Endothelial cell of umbilical vein (primary cell): Measurements from ENCODE around the gene KYNU. TPM values are rescaled to one million over a fixed set of nuclear protein-coding genes. Genes with fewer than 3 reads are reported as not detected.

Experiments used
- BruUV-seq: library from RNA; stranded (reverse); fragments of 400-500 nt; replicated peaks from 2 replicates; lab custom pipeline; 2021; lab: Mats Ljungman, UMichigan
- CTCF ChIA-PET: fragments of 300-600, 350-600 bp; sonication (Branson Sonifier 250); formaldehyde crosslinking; loops from one replicate; lab custom pipeline; 2021; ENCODE audit warnings: antibody characterized with exemption, inconsistent platforms; lab: Charles Lee
- POLR2A ChIA-PET: fragments of 300-600, 350-600 bp; sonication (Branson Sonifier 250); formaldehyde crosslinking; loops from one replicate; lab custom pipeline; 2021; ENCODE audit warnings: antibody characterized with exemption, inconsistent platforms; lab: Charles Lee
- DNase-seq: peaks from one replicate; pipeline ENCODE4 v3.0.0-alpha.2; 2011; ENCODE audit warnings: low read depth, low spot score
- FAIRE-seq: peaks from 2 replicates; lab custom pipeline; 2011; peaks lifted over from hg19 to GRCh38; lab: Jason Lieb, UNC
- H2AFZ ChIP-seq: 2 replicates; pipeline ENCODE4 v1.6.0; 2012; ENCODE audit warnings: low read depth, low read length, control low read depth, inconsistent platforms
- H3K27ac ChIP-seq: 2 replicates; pipeline ENCODE4 v1.5.1; 2011; ENCODE audit warnings: low read depth, mild to moderate bottlenecking, control low read depth, low read length, moderate library complexity; ENCODE audit not compliant: insufficient read depth
- H3K27me3 ChIP-seq, 2 experiments: 2 replicates each; pipeline versions ENCODE4 v1.6.0 to v1.6.1; 2011; ENCODE audit warnings: low read length in 2 of 2, mixed read lengths in 1 of 2; ENCODE audit not compliant: control insufficient read depth in 2 of 2, insufficient read depth in 2 of 2
- H3K36me3 ChIP-seq, 2 experiments: 2 replicates in 1 of 2; 3 replicates in 1 of 2; pipeline ENCODE4 v1.5.1; 2011; ENCODE audit warnings: low read length in 2 of 2, mild to moderate bottlenecking in 1 of 2, moderate library complexity in 1 of 2; ENCODE audit not compliant: control insufficient read depth in 2 of 2, insufficient read depth in 2 of 2; ENCODE audit errors: extremely low read depth in 1 of 2
- H3K4me1 ChIP-seq: 3 replicates; pipeline ENCODE4 v1.5.1; 2011; ENCODE audit warnings: mild to moderate bottlenecking, low read length; ENCODE audit not compliant: control insufficient read depth, insufficient read depth; ENCODE audit errors: extremely low read depth
- H3K4me2 ChIP-seq: 2 replicates; pipeline ENCODE4 v1.6.1; 2011; ENCODE audit warnings: low read length, control low read depth, mixed read lengths; ENCODE audit not compliant: insufficient read depth
- H3K4me3 ChIP-seq, 3 experiments: fragments of 200-600 bp in 1 of 3; sonication (generic), shearing (Covaris generic) in 1 of 3; replicated peaks in 1 of 3; 2 replicates each; pipeline ENCODE4 v1.5.1; 2011 to 2016; ENCODE audit warnings: control low read depth in 3 of 3, low read length in 3 of 3, mild to moderate bottlenecking in 2 of 3, inconsistent platforms in 1 of 3, low read depth in 1 of 3, moderate library complexity in 1 of 3; ENCODE audit not compliant: insufficient read depth in 1 of 3
- H3K79me2 ChIP-seq: 2 replicates; pipeline ENCODE4 v1.6.0; 2012; ENCODE audit warnings: low read length, inconsistent platforms; ENCODE audit not compliant: control insufficient read depth, insufficient read depth
- H3K9ac ChIP-seq: replicated peaks from 2 replicates; pipeline ENCODE3; 2011; ENCODE audit warnings: low read length, control low read depth; ENCODE audit not compliant: insufficient read depth; ENCODE audit errors: extremely low read depth
- H3K9me1 ChIP-seq: replicated peaks from 3 replicates; pipeline ENCODE4 v1.6.0; 2011; ENCODE audit warnings: mild to moderate bottlenecking, low read length; ENCODE audit not compliant: control insufficient read depth, insufficient read depth; ENCODE audit errors: extremely low read depth
- H3K9me3 ChIP-seq: replicated peaks from 2 replicates; pipeline ENCODE4 v1.5.1; 2012; ENCODE audit warnings: low read length, inconsistent platforms; ENCODE audit not compliant: control insufficient read depth, insufficient read depth
- H4K20me1 ChIP-seq: replicated peaks from 2 replicates; pipeline ENCODE3; 2011; ENCODE audit warnings: mild to moderate bottlenecking, low read length; ENCODE audit not compliant: control insufficient read depth, insufficient read depth; ENCODE audit errors: extremely low read depth
- CTCF ChIP-seq, 2 donors: IDR thresholded peaks; 1 replicate in 1 of 2; 2 replicates in 1 of 2; pipeline ENCODE4 v1.5.1; 2011; ENCODE audit warnings: low read length in 2 of 2, mild to moderate bottlenecking in 2 of 2, moderate library complexity in 2 of 2, control low read depth in 1 of 2, inconsistent platforms in 1 of 2, low read depth in 1 of 2; ENCODE audit not compliant: insufficient read depth in 1 of 2; ENCODE audit errors: extremely low read depth in 1 of 2
- MYC ChIP-seq: IDR thresholded peaks from one replicate; pipeline ENCODE4 v1.6.1; 2011; ENCODE audit warnings: mild to moderate bottlenecking, low read depth, low read length
- POLR2AphosphoS5 ChIP-seq: IDR thresholded peaks from 2 replicates; pipeline ENCODE4 v1.6.1; 2012; ENCODE audit warnings: low read depth, mild to moderate bottlenecking, control low read depth, low read length, moderate library complexity; ENCODE audit not compliant: insufficient read depth
- dilution Hi-C: fragments of 300-500 bp; cut with MboI; formaldehyde crosslinking; loops from one replicate; pipeline ENCODE4 v1.15.0; 2019; ENCODE audit warnings: low sequenced_read_pairs; ENCODE audit not compliant: extremely low pct_ligation_motif_present
- intact Hi-C: fragments of 100-400 bp; cut with micrococcal nuclease; formaldehyde crosslinking; loops from one replicate; pipeline ENCODE4 v1.10.0; 2022
- polyA plus RNA-seq, 4 experiments: library from polyadenylated mRNA; depleted of rRNA in 3 of 4; stranded (reverse) in 3 of 4; unstranded in 1 of 4; fragments of >200 nt; gene quantifications; 2 replicates each; pipeline versions ENCODE4 v1.2.1 to v1.2.3, GENCODE V29; 2011 to 2012; ENCODE audit warnings: missing spikeins in 1 of 4
- total RNA-seq: library from RNA; stranded (reverse); gene quantifications from 2 replicates; pipeline ENCODE4 v1.2.3, GENCODE V29; 2021

Gene KYNU
- total and polyA plus RNA-seq, 2 donors (not counting 3 experiments of a cell fraction or from before 2014, with no cell fraction given), result 0.04 TPM; not detected in 1

GRCh38 chr2:142871396-142871795 is 6.1 kb upstream of the KYNU start:
- dilution Hi-C loops, result no loop called here
- FAIRE-seq, result no peak

More at GRCh38 chr2:142871396-142871795, 6.1 kb upstream of the KYNU start:
- H3K27ac ChIP-seq, result no peak overlapping the region
- CTCF ChIA-PET, result interaction anchor here (2.0 kb wide), 1 partner anchor 10 kb away, joined by 6 read pairs; no protein-coding TSS in a partner anchor
- no peaks in the 10 kb centered on the region for H3K36me3 ChIP-seq
- no peak overlapping the region for H3K4me3 ChIP-seq
- no peak for TF ChIP-seq POLR2AphosphoS5
- TF ChIP-seq CTCF (IDR thresholded peaks at IDR 0.05; ENCODE audit: extremely low read depth in 1 of 2, insufficient read depth in 1 of 2, low read depth in 1 of 2, low read length in 2 of 2), result no peak
- no peak for TF ChIP-seq MYC
- no peak overlapping the region for H3K4me2 ChIP-seq
- no peaks in the 10 kb centered on the region for H3K79me2 ChIP-seq
- no peak for DNase-seq
- no peak overlapping the region for H2AFZ ChIP-seq
- peaks cover 31% of the 10 kb centered on the region for H3K4me1 ChIP-seq
- no peaks in the 10 kb centered on the region for H3K27me3 ChIP-seq
- H3K9ac ChIP-seq, result no peak overlapping the region
- H4K20me1 ChIP-seq, result no peaks in the 10 kb centered on the region
- no peaks in the 10 kb centered on the region for H3K9me1 ChIP-seq
- BruUV-seq, result no TSS peak
- POLR2A ChIA-PET, result no interaction called here
- intact Hi-C loops, result no loop called here
- H3K9me3 ChIP-seq, result no peaks in the 10 kb centered on the region
